ENCODE results near the gene PTCHD1. TPM values are rescaled to one million over a fixed set of nuclear protein-coding genes. Genes with fewer than 3 reads are reported as not detected.

Gene PTCHD1
- total RNA-seq, 1 donor from 2014 or later, result 0.14 TPM

- no peaks in the 10 kb centered on the region for H3K36me3 ChIP-seq (ENCODE audit: insufficient read depth, low read length)
- no peak overlapping the region for H3K4me3 ChIP-seq (ENCODE audit: insufficient read depth, low read depth, low read length)
- H3K27ac ChIP-seq (ENCODE audit: low read depth, low read length), result no peak overlapping the region
- H3K9ac ChIP-seq (ENCODE audit: low read length), result no peak overlapping the region
- FAIRE-seq (no peak), DNase-seq (ENCODE audit: low read depth) (peak; percentile 23)
- no peaks in the 10 kb centered on the region for H3K4me1 Mint-ChIP-seq (ENCODE audit: low read depth, unreplicated experiment)
- no peaks in the 10 kb centered on the region for H3K27me3 ChIP-seq (ENCODE audit: insufficient read depth, low read length)
- H3K36me3 Mint-ChIP-seq (ENCODE audit: low read depth, unreplicated experiment), result no peaks in the 10 kb centered on the region
- H3K79me2 ChIP-seq (ENCODE audit: insufficient read depth, low read length), result no peaks in the 10 kb centered on the region
- no peak overlapping the region for H3K27ac Mint-ChIP-seq (ENCODE audit: unreplicated experiment)
- H3K9me3 Mint-ChIP-seq (ENCODE audit: unreplicated experiment), result no peaks in the 10 kb centered on the region
- peaks cover 4% of the 10 kb centered on the region for H3K4me1 ChIP-seq (ENCODE audit: insufficient read depth, low read length)
- H2AFZ ChIP-seq (ENCODE audit: low read depth, low read length), result peak overlapping the region; percentile 18
- peak overlapping the region; percentile 26 for H3K4me2 ChIP-seq (ENCODE audit: low read length)
- TF ChIP-seq EZH2 (IDR thresholded peaks at IDR 0.05; ENCODE audit: insufficient read depth, low read length), result no peak
- TF ChIP-seq, protein P1, sequence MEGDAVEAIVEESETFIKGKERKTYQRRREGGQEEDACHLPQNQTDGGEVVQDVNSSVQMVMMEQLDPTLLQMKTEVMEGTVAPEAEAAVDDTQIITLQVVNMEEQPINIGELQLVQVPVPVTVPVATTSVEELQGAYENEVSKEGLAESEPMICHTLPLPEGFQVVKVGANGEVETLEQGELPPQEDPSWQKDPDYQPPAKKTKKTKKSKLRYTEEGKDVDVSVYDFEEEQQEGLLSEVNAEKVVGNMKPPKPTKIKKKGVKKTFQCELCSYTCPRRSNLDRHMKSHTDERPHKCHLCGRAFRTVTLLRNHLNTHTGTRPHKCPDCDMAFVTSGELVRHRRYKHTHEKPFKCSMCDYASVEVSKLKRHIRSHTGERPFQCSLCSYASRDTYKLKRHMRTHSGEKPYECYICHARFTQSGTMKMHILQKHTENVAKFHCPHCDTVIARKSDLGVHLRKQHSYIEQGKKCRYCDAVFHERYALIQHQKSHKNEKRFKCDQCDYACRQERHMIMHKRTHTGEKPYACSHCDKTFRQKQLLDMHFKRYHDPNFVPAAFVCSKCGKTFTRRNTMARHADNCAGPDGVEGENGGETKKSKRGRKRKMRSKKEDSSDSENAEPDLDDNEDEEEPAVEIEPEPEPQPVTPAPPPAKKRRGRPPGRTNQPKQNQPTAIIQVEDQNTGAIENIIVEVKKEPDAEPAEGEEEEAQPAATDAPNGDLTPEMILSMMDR (IDR thresholded peaks at IDR 0.05; ENCODE audit: insufficient read depth, low read depth, low read length), result no peak
- no peak overlapping the region for H3K4me3 Mint-ChIP-seq (ENCODE audit: unreplicated experiment)
- H3K27me3 Mint-ChIP-seq (ENCODE audit: low read depth, unreplicated experiment), result no peaks in the 10 kb centered on the region
- no peaks in the 10 kb centered on the region for H3K9me3 ChIP-seq (ENCODE audit: insufficient read depth, low read depth, low read length)
- H4K20me1 ChIP-seq (ENCODE audit: insufficient read depth, low read length), result no peaks in the 10 kb centered on the region
These were observed 42.2 kb upstream of the PTCHD1 start for GRCh38 chrX:23292354-23292987.

GRCh38 chrX:23292988-23293651, 41.5 kb upstream of the PTCHD1 start:
- H3K9me3 Mint-ChIP-seq (ENCODE audit: unreplicated experiment), result no peaks in the 10 kb centered on the region
- H3K79me2 ChIP-seq (ENCODE audit: insufficient read depth, low read length), result no peaks in the 10 kb centered on the region
- H4K20me1 ChIP-seq (ENCODE audit: insufficient read depth, low read length), result no peaks in the 10 kb centered on the region
- no peak for FAIRE-seq
- no peaks in the 10 kb centered on the region for H3K4me1 Mint-ChIP-seq (ENCODE audit: low read depth, unreplicated experiment)
- DNase-seq (ENCODE audit: low read depth), result peak; percentile 70
- H3K9ac ChIP-seq (ENCODE audit: low read length), result no peak overlapping the region
- H3K4me2 ChIP-seq (ENCODE audit: low read length), result peak overlapping the region; percentile 26
- H3K4me1 ChIP-seq (ENCODE audit: insufficient read depth, low read length), result peaks cover 4% of the 10 kb centered on the region
- no peak overlapping the region for H3K27ac Mint-ChIP-seq (ENCODE audit: unreplicated experiment)
- no peaks in the 10 kb centered on the region for H3K27me3 ChIP-seq (ENCODE audit: insufficient read depth, low read length)
- H3K27ac ChIP-seq (ENCODE audit: low read depth, low read length), result no peak overlapping the region
- H2AFZ ChIP-seq (ENCODE audit: low read depth, low read length), result peak overlapping the region; percentile 18
- TF ChIP-seq, protein P1 (IDR thresholded peaks at IDR 0.05; ENCODE audit: insufficient read depth, low read depth, low read length), result no peak
- TF ChIP-seq EZH2 (IDR thresholded peaks at IDR 0.05; ENCODE audit: insufficient read depth, low read length), result no peak
- H3K4me3 ChIP-seq (ENCODE audit: insufficient read depth, low read depth, low read length), result no peak overlapping the region
- no peaks in the 10 kb centered on the region for H3K36me3 Mint-ChIP-seq (ENCODE audit: low read depth, unreplicated experiment)
- no peaks in the 10 kb centered on the region for H3K27me3 Mint-ChIP-seq (ENCODE audit: low read depth, unreplicated experiment)
- H3K9me3 ChIP-seq (ENCODE audit: insufficient read depth, low read depth, low read length), result no peaks in the 10 kb centered on the region
- no peak overlapping the region for H3K4me3 Mint-ChIP-seq (ENCODE audit: unreplicated experiment)
- H3K36me3 ChIP-seq (ENCODE audit: insufficient read depth, low read length), result no peaks in the 10 kb centered on the region

DNA sequence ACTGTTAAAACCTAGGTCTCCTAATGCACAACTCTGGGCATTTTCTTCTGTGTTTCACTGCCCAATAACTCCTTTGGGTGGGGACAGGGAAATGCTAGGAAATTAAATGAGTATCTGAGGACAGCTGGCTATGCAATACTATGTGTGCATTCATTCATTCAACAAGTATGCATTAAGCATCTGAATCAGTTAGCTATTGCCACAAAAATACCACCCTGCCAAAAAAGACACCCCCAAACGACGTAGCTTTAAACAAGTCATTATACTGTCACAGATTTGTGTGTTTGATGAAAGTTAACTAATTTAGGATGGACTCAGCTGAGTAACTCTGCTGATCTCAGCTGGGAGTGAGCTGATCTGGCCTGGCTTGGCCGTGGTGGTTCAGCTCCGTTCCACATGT, 29.8 kb upstream of the PTCHD1 start:
- Histone ChIP-seq H3K36me3 (ENCODE audit: insufficient read depth, low read length) (no peaks in the 10 kb centered on the region), H3K27ac (ENCODE audit: low read depth, low read length) (no peak overlapping the region), H4K20me1 (ENCODE audit: insufficient read depth, low read length) (no peaks in the 10 kb centered on the region), H3K9ac (ENCODE audit: low read length) (no peak overlapping the region), H3K27me3 (ENCODE audit: insufficient read depth, low read length) (no peaks in the 10 kb centered on the region), H3K79me2 (ENCODE audit: insufficient read depth, low read length) (no peaks in the 10 kb centered on the region), H3K4me3 (ENCODE audit: insufficient read depth, low read depth, low read length) (no peak overlapping the region), H2AFZ (ENCODE audit: low read depth, low read length) (no peak overlapping the region), H3K9me3 (ENCODE audit: insufficient read depth, low read depth, low read length) (no peaks in the 10 kb centered on the region), H3K4me2 (ENCODE audit: low read length) (no peak overlapping the region), H3K4me1 (ENCODE audit: insufficient read depth, low read length) (no peaks in the 10 kb centered on the region)
- no peaks in the 10 kb centered on the region for H3K36me3 Mint-ChIP-seq (ENCODE audit: low read depth, unreplicated experiment)
- no peak for TF ChIP-seq EZH2 (IDR thresholded peaks at IDR 0.05; ENCODE audit: insufficient read depth, low read length)
- TF ChIP-seq, protein P1 (IDR thresholded peaks at IDR 0.05; ENCODE audit: insufficient read depth, low read depth, low read length), result no peak
- DNase-seq (ENCODE audit: low read depth) (no peak), FAIRE-seq (no peak)
- no peaks in the 10 kb centered on the region for H3K9me3 Mint-ChIP-seq (ENCODE audit: unreplicated experiment)
- H3K4me1 Mint-ChIP-seq (ENCODE audit: low read depth, unreplicated experiment), result no peaks in the 10 kb centered on the region
- no peak overlapping the region for H3K4me3 Mint-ChIP-seq (ENCODE audit: unreplicated experiment)
- no peak overlapping the region for H3K27ac Mint-ChIP-seq (ENCODE audit: unreplicated experiment)
- H3K27me3 Mint-ChIP-seq (ENCODE audit: low read depth, unreplicated experiment), result no peaks in the 10 kb centered on the region

Data from astrocyte (in vitro differentiated cells and primary cell).